ENCODE measurements around the gene LYSMD1. TPM values are rescaled to one million over a fixed set of nuclear protein-coding genes. Genes with fewer than 3 reads are reported as not detected.

The LYSMD1 gene
- 5.7 and 6.0 TPM in 2 replicates for polyA plus RNA-seq (2013)

DNA sequence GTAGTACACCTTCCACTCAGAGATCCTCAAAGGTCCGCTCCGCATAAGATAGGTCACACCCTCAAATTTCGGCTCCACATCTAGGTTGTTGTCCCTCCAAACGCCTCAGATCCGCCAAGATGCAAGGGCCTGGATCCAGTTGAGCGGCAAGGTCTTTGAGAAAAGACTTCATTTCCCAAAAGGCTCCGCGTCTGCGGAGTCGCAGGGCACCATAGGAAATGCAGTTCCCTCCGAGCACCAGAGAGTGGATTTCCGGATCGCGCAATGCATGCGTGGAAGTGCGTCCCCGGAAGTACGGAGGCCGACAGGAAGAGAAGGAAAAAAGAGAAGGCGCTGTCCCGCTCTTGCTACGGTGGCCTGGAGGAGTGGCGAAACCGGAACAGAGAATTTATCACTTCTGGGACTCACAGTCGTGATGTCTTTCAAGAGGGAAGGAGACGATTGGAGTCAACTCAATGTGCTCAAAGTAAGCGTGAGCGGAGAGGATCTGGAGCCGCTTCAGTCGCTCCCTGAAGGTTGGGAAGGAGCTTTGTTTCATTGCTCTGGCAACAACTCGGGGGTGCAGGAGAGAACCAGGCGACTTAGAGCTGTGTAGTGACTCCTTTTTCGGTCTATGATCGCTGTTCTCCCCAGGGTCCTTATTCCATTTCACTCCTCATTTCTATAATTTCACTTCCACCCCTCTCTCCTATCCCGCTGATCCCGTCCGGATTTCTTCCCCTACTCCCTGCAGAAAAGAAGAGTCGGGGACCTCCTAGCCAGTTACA is at the start of gene LYSMD1, which contains the start of gene SCNM1:
TSS of gene LYSMD1 (minus strand) at position 165 of the 767 bp plus-strand sequence. CDS start 644 bp downstream, outside the sequence.
TSS of gene SCNM1 (plus strand) at position 407 of the 767 bp plus-strand sequence. CDS start at position 416, 9 bp downstream.
- no CpG with 5 or more reads among the region's 38 CpGs for WGBS (ENCODE audit: extremely low coverage, insufficient coverage, insufficient read length)
- Histone ChIP-seq H4K91ac (ENCODE audit: low read depth, low read length) (peak within 1 kb of the TSS; percentile 71), H3K9me3 (ENCODE audit: insufficient read depth, low read depth, low read length) (peaks cover 2% of the 10 kb centered on the region), H3K18ac (ENCODE audit: low read length) (peak within 1 kb of the TSS; percentile 74), H2BK120ac (ENCODE audit: insufficient read depth, low read length, poor library complexity) (peak within 1 kb of the TSS; percentile 57), H2BK12ac (ENCODE audit: low read length) (no peak within 1 kb of the TSS), H2BK5ac (ENCODE audit: low read depth, low read length, poor library complexity) (peak within 1 kb of the TSS; percentile 42), H3K27me3 (ENCODE audit: insufficient read depth, low read length) (no peaks in the 10 kb centered on the region), H3K4me2 (ENCODE audit: low read length) (peak within 1 kb of the TSS; percentile 87), H3K4me3 (ENCODE audit: low read depth, low read length) (peak within 1 kb of the TSS; percentile 80), H3K79me1 (ENCODE audit: low read length) (peaks cover 4% of the 10 kb centered on the region), H3K27ac (ENCODE audit: low read depth, low read length) (peak within 1 kb of the TSS; percentile 45), H3K4ac (ENCODE audit: low read depth, low read length) (peak within 1 kb of the TSS; percentile 77), H4K12ac (ENCODE audit: low read depth, low read length) (peak within 1 kb of the TSS; percentile 90), H3K79me2 (ENCODE audit: control insufficient read depth, insufficient read depth, low read length, poor library complexity) (peaks cover 10% of the 10 kb centered on the region), H3K36me3 (ENCODE audit: control insufficient read depth in 1 of 2, insufficient read depth in 2 of 2, low read length in 2 of 2) (peaks cover 17 to 29% of the 10 kb centered on the region in 2 experiments), H3K9ac (ENCODE audit: low read length) (peak within 1 kb of the TSS; percentile 92), H2AK5ac (ENCODE audit: low read length) (peak within 1 kb of the TSS; percentile 39), H3K14ac (ENCODE audit: low read length) (peak within 1 kb of the TSS; percentile 83), H3K4me1 (ENCODE audit: control insufficient read depth in 1 of 2, insufficient read depth in 2 of 2, low read length in 2 of 2) (peaks cover 4 to 9% of the 10 kb centered on the region in 2 experiments), H2AFZ (ENCODE audit: insufficient read depth, low read length, poor library complexity) (peak within 1 kb of the TSS; percentile 85), H3K23ac (ENCODE audit: low read length) (no peak within 1 kb of the TSS), H4K8ac (ENCODE audit: low read depth, low read length) (peak within 1 kb of the TSS; percentile 97)
- DNase-seq, result peak; percentile 98 to 100

- Histone ChIP-seq H3K79me2 (ENCODE audit: control insufficient read depth, insufficient read depth, low read length, poor library complexity) (peaks cover 6% of the 10 kb centered on the region), H2BK5ac (ENCODE audit: low read depth, low read length, poor library complexity) (no peak overlapping the region), H2AK5ac (ENCODE audit: low read length) (no peak overlapping the region), H3K18ac (ENCODE audit: low read length) (no peak overlapping the region), H3K23ac (ENCODE audit: low read length) (no peak overlapping the region), H4K8ac (ENCODE audit: low read depth, low read length) (no peak overlapping the region), H3K14ac (ENCODE audit: low read length) (no peak overlapping the region), H2BK120ac (ENCODE audit: insufficient read depth, low read length, poor library complexity) (no peak overlapping the region), H3K79me1 (ENCODE audit: low read length) (no peaks in the 10 kb centered on the region), H2BK12ac (ENCODE audit: low read length) (no peak overlapping the region), H3K4me3 (ENCODE audit: low read depth, low read length) (no peak overlapping the region), H3K4ac (ENCODE audit: low read depth, low read length) (no peak overlapping the region), H2AFZ (ENCODE audit: insufficient read depth, low read length, poor library complexity) (no peak overlapping the region), H3K27me3 (ENCODE audit: insufficient read depth, low read length) (no peaks in the 10 kb centered on the region), H3K4me1 (ENCODE audit: control insufficient read depth in 1 of 2, insufficient read depth in 2 of 2, low read length in 2 of 2) (no peaks in the 10 kb centered on the region), H4K12ac (ENCODE audit: low read depth, low read length) (no peak overlapping the region), H3K27ac (ENCODE audit: low read depth, low read length) (no peak overlapping the region), H3K36me3 (ENCODE audit: control insufficient read depth in 1 of 2, insufficient read depth in 2 of 2, low read length in 2 of 2) (peaks cover 18 to 34% of the 10 kb centered on the region in 2 experiments), H3K4me2 (ENCODE audit: low read length) (no peak overlapping the region), H3K9me3 (ENCODE audit: insufficient read depth, low read depth, low read length) (no peaks in the 10 kb centered on the region), H3K9ac (ENCODE audit: low read length) (no peak overlapping the region), H4K91ac (ENCODE audit: low read depth, low read length) (no peak overlapping the region)
- DNase-seq, result peak in 1 of 2 donors; percentile 44
- no CpG with 5 or more reads among the region's 2 CpGs for WGBS (ENCODE audit: extremely low coverage, insufficient coverage, insufficient read length)
Measured at GRCh38 chr1:151213560-151213959, 47.9 kb upstream of the LYSMD1 start.

DNA sequence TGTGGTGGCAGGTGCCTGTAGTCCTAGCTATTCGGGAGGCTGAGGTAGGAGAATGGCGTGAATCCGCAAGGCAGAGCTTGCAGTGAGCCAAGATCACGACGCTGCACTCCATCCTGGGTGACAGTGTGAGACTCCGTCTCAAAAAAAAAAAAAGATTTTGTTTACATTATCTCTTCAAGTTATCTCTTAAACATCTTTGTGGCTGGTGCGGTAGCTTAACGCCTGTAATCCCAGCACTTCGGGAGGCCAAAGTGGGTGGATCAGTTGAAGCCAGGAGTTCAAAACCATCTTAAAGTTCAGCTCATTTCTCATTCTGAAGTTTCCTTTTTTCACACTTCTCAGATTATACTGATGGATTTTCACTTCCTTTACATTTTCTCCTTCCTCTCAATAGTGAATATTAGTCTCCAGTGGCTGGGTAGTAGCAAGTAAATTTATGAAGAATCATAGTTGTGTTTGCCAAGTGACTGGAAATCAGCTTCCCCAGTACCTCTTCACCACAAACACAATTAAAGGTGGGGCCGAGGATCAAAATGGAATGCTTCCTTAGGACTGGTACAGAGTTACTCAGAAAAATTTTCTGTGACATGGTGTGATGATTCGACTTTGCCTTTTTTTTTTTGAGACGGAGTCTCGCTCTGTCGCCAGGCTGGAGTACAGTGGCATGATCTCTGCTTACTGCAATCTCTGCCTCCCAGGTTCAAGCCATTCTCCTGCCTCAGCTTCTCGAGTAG is 46.4 kb upstream of the LYSMD1 start:
- H4K8ac ChIP-seq (ENCODE audit: low read depth, low read length), result no peak overlapping the region
- H3K4ac ChIP-seq (ENCODE audit: low read depth, low read length), result peak overlapping the region; percentile 15
- H2BK5ac ChIP-seq (ENCODE audit: low read depth, low read length, poor library complexity), result no peak overlapping the region
- H3K79me1 ChIP-seq (ENCODE audit: low read length), result no peaks in the 10 kb centered on the region
- H3K79me2 ChIP-seq (ENCODE audit: control insufficient read depth, insufficient read depth, low read length, poor library complexity), result peaks cover 8% of the 10 kb centered on the region
- no peak overlapping the region for H4K91ac ChIP-seq (ENCODE audit: low read depth, low read length)
- no peak overlapping the region for H2BK12ac ChIP-seq (ENCODE audit: low read length)
- no peak overlapping the region for H3K23ac ChIP-seq (ENCODE audit: low read length)
- DNase-seq, result peak in 1 of 2 donors; percentile 11
- H3K36me3 ChIP-seq (ENCODE audit: control insufficient read depth in 1 of 2, insufficient read depth in 2 of 2, low read length in 2 of 2), result peaks cover 23 to 41% of the 10 kb centered on the region in 2 experiments
- no peak overlapping the region for H2AFZ ChIP-seq (ENCODE audit: insufficient read depth, low read length, poor library complexity)
- no CpG with 5 or more reads among the region's 15 CpGs for WGBS (ENCODE audit: extremely low coverage, insufficient coverage, insufficient read length)
- H3K14ac ChIP-seq (ENCODE audit: low read length), result no peak overlapping the region
- H2BK120ac ChIP-seq (ENCODE audit: insufficient read depth, low read length, poor library complexity), result no peak overlapping the region
- no peaks in the 10 kb centered on the region for H3K27me3 ChIP-seq (ENCODE audit: insufficient read depth, low read length)
- H2AK5ac ChIP-seq (ENCODE audit: low read length), result no peak overlapping the region
- H3K4me3 ChIP-seq (ENCODE audit: low read depth, low read length), result no peak overlapping the region
- no peak overlapping the region for H3K4me2 ChIP-seq (ENCODE audit: low read length)
- H3K4me1 ChIP-seq (ENCODE audit: control insufficient read depth in 1 of 2, insufficient read depth in 2 of 2, low read length in 2 of 2), result no peaks in the 10 kb centered on the region
- no peaks in the 10 kb centered on the region for H3K9me3 ChIP-seq (ENCODE audit: insufficient read depth, low read depth, low read length)
- H3K18ac ChIP-seq (ENCODE audit: low read length), result no peak overlapping the region
- H3K9ac ChIP-seq (ENCODE audit: low read length), result no peak overlapping the region
- H4K12ac ChIP-seq (ENCODE audit: low read depth, low read length), result no peak overlapping the region
- no peak overlapping the region for H3K27ac ChIP-seq (ENCODE audit: low read depth, low read length)

DNA sequence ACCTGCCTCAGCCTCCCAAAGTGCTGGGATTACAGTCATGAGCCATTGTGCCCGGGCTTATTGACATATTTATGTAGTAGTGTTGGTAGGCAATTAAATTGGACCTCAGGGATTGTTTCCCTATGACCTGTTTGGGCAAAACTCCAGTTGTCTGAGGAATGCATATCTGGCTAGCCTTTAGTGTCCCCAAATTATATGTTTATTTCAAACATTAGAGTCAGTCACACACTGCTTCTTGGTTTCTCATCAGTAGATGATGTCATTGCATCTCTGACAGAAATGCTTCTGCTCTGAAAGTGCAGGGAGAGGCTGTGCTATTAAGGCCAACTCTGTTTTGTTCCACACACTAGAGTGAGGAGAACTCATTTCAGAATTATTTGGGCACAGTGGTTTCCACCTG is 45.1 kb upstream of the LYSMD1 start:
- no peak overlapping the region for H2BK5ac ChIP-seq (ENCODE audit: low read depth, low read length, poor library complexity)
- H3K4me2 ChIP-seq (ENCODE audit: low read length), result no peak overlapping the region
- H3K36me3 ChIP-seq (ENCODE audit: control insufficient read depth in 1 of 2, insufficient read depth in 2 of 2, low read length in 2 of 2), result peaks cover 30 to 45% of the 10 kb centered on the region in 2 experiments
- no peak overlapping the region for H2AFZ ChIP-seq (ENCODE audit: insufficient read depth, low read length, poor library complexity)
- no peaks in the 10 kb centered on the region for H3K79me1 ChIP-seq (ENCODE audit: low read length)
- no peak overlapping the region for H3K18ac ChIP-seq (ENCODE audit: low read length)
- no peak overlapping the region for H4K8ac ChIP-seq (ENCODE audit: low read depth, low read length)
- no peak overlapping the region for H2BK12ac ChIP-seq (ENCODE audit: low read length)
- no CpG with 5 or more reads among the region's 1 CpG for WGBS (ENCODE audit: extremely low coverage, insufficient coverage, insufficient read length)
- no peak overlapping the region for H3K9ac ChIP-seq (ENCODE audit: low read length)
- no peaks in the 10 kb centered on the region for H3K4me1 ChIP-seq (ENCODE audit: control insufficient read depth in 1 of 2, insufficient read depth in 2 of 2, low read length in 2 of 2)
- no peak overlapping the region for H3K23ac ChIP-seq (ENCODE audit: low read length)
- no peak overlapping the region for H2AK5ac ChIP-seq (ENCODE audit: low read length)
- no peak overlapping the region for H4K12ac ChIP-seq (ENCODE audit: low read depth, low read length)
- H3K4ac ChIP-seq (ENCODE audit: low read depth, low read length), result peak overlapping the region; percentile 62
- H3K27ac ChIP-seq (ENCODE audit: low read depth, low read length), result no peak overlapping the region
- H3K9me3 ChIP-seq (ENCODE audit: insufficient read depth, low read depth, low read length), result no peaks in the 10 kb centered on the region
- no peaks in the 10 kb centered on the region for H3K27me3 ChIP-seq (ENCODE audit: insufficient read depth, low read length)
- no peak overlapping the region for H2BK120ac ChIP-seq (ENCODE audit: insufficient read depth, low read length, poor library complexity)
- no peak overlapping the region for H3K4me3 ChIP-seq (ENCODE audit: low read depth, low read length)
- DNase-seq, result peak in 1 of 2 donors; percentile 18
- H3K14ac ChIP-seq (ENCODE audit: low read length), result no peak overlapping the region
- peaks cover 8% of the 10 kb centered on the region for H3K79me2 ChIP-seq (ENCODE audit: control insufficient read depth, insufficient read depth, low read length, poor library complexity)
- H4K91ac ChIP-seq (ENCODE audit: low read depth, low read length), result no peak overlapping the region

Data from trophoblast cell (in vitro differentiated cells and primary cell).